Natural killer cell (primary cell): ENCODE results near the gene BDH1. TPM values are rescaled to one million over a fixed set of nuclear protein-coding genes. Genes with fewer than 3 reads are reported as not detected.
"Not testable (repeated sequence)": the region's sequence is repeated elsewhere in the genome, so short reads cannot be mapped to it uniquely, and the experiment has no call there.

ENCODE experiments used
- ATAC-seq, 3 donors: fragments of 150-1000 bp in 2 of 3; fragments of 200-7000 bp in 1 of 3; cut with Tn5 transposase; 1 replicate in 1 of 3; 2 replicates in 2 of 3; pipeline ENCODE4 v1.10.0; 2021; ENCODE audit warnings: mild to moderate bottlenecking in 2 of 3, moderate library complexity in 2 of 3
- DNase-seq, 2 donors: peaks; one replicate each; pipeline versions ENCODE4 v3.0.0 to v3.0.0-alpha.2; 2013 to 2021; ENCODE audit warnings: mixed read lengths in 1 of 2
- H3K27ac ChIP-seq: one replicate; pipeline ENCODE4 v1.5.1; 2013; ENCODE audit warnings: mild to moderate bottlenecking, low read length
- H3K27me3 ChIP-seq: one replicate; pipeline ENCODE4 v1.6.1; 2013; ENCODE audit warnings: low read length; ENCODE audit not compliant: control insufficient read depth, insufficient read depth
- H3K36me3 ChIP-seq: one replicate; pipeline ENCODE4 v1.6.1; 2013; ENCODE audit warnings: low read length; ENCODE audit not compliant: control insufficient read depth, insufficient read depth
- H3K4me1 ChIP-seq: one replicate; pipeline ENCODE4 v1.6.1; 2013; ENCODE audit warnings: low read length; ENCODE audit not compliant: control insufficient read depth, insufficient read depth
- H3K4me3 ChIP-seq: one replicate; pipeline ENCODE4 v1.5.1; 2013; ENCODE audit warnings: low read length
- H3K9me3 ChIP-seq: one replicate; pipeline ENCODE4 v1.6.1; 2013; ENCODE audit warnings: low read length; ENCODE audit not compliant: control insufficient read depth, insufficient read depth
- H3K27ac Mint-ChIP-seq, 2 donors: one replicate each; pipeline ENCODE4 v1.8.0; 2022; ENCODE audit warnings: mild to moderate bottlenecking in 2 of 2, mixed read lengths in 2 of 2, moderate library complexity in 1 of 2
- H3K27me3 Mint-ChIP-seq, 2 donors: one replicate each; pipeline ENCODE4 v1.8.0; 2022; ENCODE audit warnings: low read depth in 2 of 2, mixed read lengths in 2 of 2
- H3K36me3 Mint-ChIP-seq: one replicate; pipeline ENCODE4 v1.8.0; 2022; ENCODE audit warnings: mixed read lengths
- H3K4me1 Mint-ChIP-seq, 2 donors: one replicate each; pipeline ENCODE4 v1.8.0; 2022; ENCODE audit warnings: mixed read lengths in 2 of 2
- H3K4me3 Mint-ChIP-seq: one replicate; pipeline ENCODE4 v1.8.0; 2022; ENCODE audit warnings: mild to moderate bottlenecking, moderate library complexity, mixed read lengths
- H3K9me3 Mint-ChIP-seq, 2 donors: one replicate each; pipeline ENCODE4 v1.8.0; 2022; ENCODE audit warnings: mixed read lengths in 2 of 2
- CTCF ChIP-seq: fragments of 200-600 bp; IDR thresholded peaks from one replicate; pipeline ENCODE4 v1.8.0; 2022; ENCODE audit warnings: antibody characterized with exemption
- WGBS: methylation state at CpG from one replicate; pipeline ENCODE4 v1.1.7; 2013; ENCODE audit warnings: missing lambda C conversion rate; ENCODE audit not compliant: insufficient coverage; 5-methylcytosine and 5-hydroxymethylcytosine counted together
- intact Hi-C: fragments of 100-400 bp; cut with micrococcal nuclease; formaldehyde crosslinking; loops from one replicate; pipeline ENCODE4 v1.14.2; 2022
- total RNA-seq, 4 donors: library from RNA; stranded (reverse); fragments of 120-200 nt in 1 of 4; gene quantifications; one replicate each; pipeline versions ENCODE4 v1.2.3 to v1.2.4, GENCODE V29; 2013 to 2022

BDH1 gene
- total RNA-seq, 3 donors from 2014 or later (not counting 1 experiment from before 2014, with no cell fraction given) = 14.0 to 24.5 (median 17.4) TPM

GRCh38 chr3:197482001-197482400 is 73.8 kb downstream of the BDH1 start:
- no peaks in the 10 kb centered on the region for H3K4me1 Mint-ChIP-seq
- no peaks in the 10 kb centered on the region for H3K4me1 ChIP-seq
- TF ChIP-seq CTCF = no peak
- H3K36me3 ChIP-seq = no peaks in the 10 kb centered on the region
- intact Hi-C loops = no loop called here
- H3K27me3 ChIP-seq = no peaks in the 10 kb centered on the region
- no peak overlapping the region for H3K27ac ChIP-seq
- H3K9me3 Mint-ChIP-seq = no peaks in the 10 kb centered on the region
- ATAC-seq = no peak
- H3K9me3 ChIP-seq = no peaks in the 10 kb centered on the region
- H3K4me3 ChIP-seq = no peak overlapping the region
- H3K4me3 Mint-ChIP-seq = no peak overlapping the region
- H3K27me3 Mint-ChIP-seq = peaks cover 10 to 16% of the 10 kb centered on the region in 2 donors
- DNase-seq = no peak
- 77% methylated on average over 3 of the region's 4 CpGs for whole genome bisulfite sequencing
- no peak overlapping the region for H3K27ac Mint-ChIP-seq
- no peaks in the 10 kb centered on the region for H3K36me3 Mint-ChIP-seq

GRCh38 chr3:197480320-197480719 is 75.4 kb downstream of the BDH1 start:
- H3K27me3 Mint-ChIP-seq = peaks cover 16 to 18% of the 10 kb centered on the region in 2 donors
- intact Hi-C loops = no loop called here
- ATAC-seq (no peak), DNase-seq (no peak)
- Histone ChIP-seq H3K27ac (no peak overlapping the region), H3K36me3 (no peaks in the 10 kb centered on the region), H3K4me3 (no peak overlapping the region), H3K27me3 (no peaks in the 10 kb centered on the region), H3K4me1 (no peaks in the 10 kb centered on the region), H3K9me3 (no peaks in the 10 kb centered on the region)
- 98% methylated on average over 3 of the region's 3 CpGs for WGBS
- H3K4me3 Mint-ChIP-seq = no peak overlapping the region
- no peaks in the 10 kb centered on the region for H3K4me1 Mint-ChIP-seq
- H3K36me3 Mint-ChIP-seq = no peaks in the 10 kb centered on the region
- no peak overlapping the region for H3K27ac Mint-ChIP-seq
- H3K9me3 Mint-ChIP-seq = no peaks in the 10 kb centered on the region
- no peak for TF ChIP-seq CTCF

GRCh38 chr3:197478746-197479668 is 76.8 kb downstream of the BDH1 start:
- Mint-ChIP-seq H3K36me3 (no peaks in the 10 kb centered on the region), H3K27me3 (peaks cover 18 to 20% of the 10 kb centered on the region in 2 donors), H3K9me3 (no peaks in the 10 kb centered on the region), H3K4me3 (no peak overlapping the region), H3K27ac (no peak overlapping the region), H3K4me1 (no peaks in the 10 kb centered on the region)
- H3K36me3 ChIP-seq = no peaks in the 10 kb centered on the region
- H3K9me3 ChIP-seq = no peaks in the 10 kb centered on the region
- ATAC-seq (no peak), DNase-seq (no peak)
- intact Hi-C loops = no loop called here
- H3K27ac ChIP-seq = no peak overlapping the region
- TF ChIP-seq CTCF = no peak
- H3K4me1 ChIP-seq = no peaks in the 10 kb centered on the region
- no peaks in the 10 kb centered on the region for H3K27me3 ChIP-seq
- WGBS = 78% methylated on average over 11 of the region's 11 CpGs
- H3K4me3 ChIP-seq = no peak overlapping the region

GRCh38 chr3:197477816-197478215 is 78.0 kb downstream of the BDH1 start:
- H3K9me3 Mint-ChIP-seq, H3K4me3 Mint-ChIP-seq, H3K9me3 ChIP-seq, ATAC-seq, H3K4me3 ChIP-seq, H3K4me1 Mint-ChIP-seq, H3K4me1 ChIP-seq, intact Hi-C loops, H3K27me3 ChIP-seq, DNase-seq, H3K27ac ChIP-seq, H3K36me3 Mint-ChIP-seq, H3K36me3 ChIP-seq, H3K27ac Mint-ChIP-seq: not testable (repeated sequence)
- H3K27me3 Mint-ChIP-seq = peaks cover 20 to 23% of the 10 kb centered on the region in 2 donors
- 93% methylated on average over 7 of the region's 7 CpGs for WGBS
